A549 (cell line): ENCODE results near the gene CHML. TPM values are rescaled to one million over a fixed set of nuclear protein-coding genes. Genes with fewer than 3 reads are reported as not detected.

ENCODE experiments used
- ATAC-seq, 2 experiments: fragments of 200-7000 bp in 1 of 2; fragments of >200 bp in 1 of 2; cut with Nextera tagmentation in 1 of 2; cut with Tn5 transposase in 1 of 2; 3 replicates each; pipeline versions ENCODE4 v1.8.0 to v1.9.1; 2018 to 2020; ENCODE audit warnings: mild to moderate bottlenecking in 1 of 2, moderate library complexity in 1 of 2
- CTCF ChIA-PET: fragments of 300-600 bp; sonication (Branson Sonifier 250); formaldehyde crosslinking; extraction: SDS; loops from one replicate; lab custom pipeline; 2021; ENCODE audit warnings: antibody characterized with exemption, inconsistent platforms; lab: Yijun Ruan, JAX
- POLR2A ChIA-PET: fragments of 350-600 bp; formaldehyde crosslinking; extraction: SDS; loops from one replicate; lab custom pipeline; 2021; ENCODE audit warnings: antibody characterized with exemption, inconsistent platforms; lab: Yijun Ruan, JAX
- DNase-seq, 2 experiments: peaks; one replicate each; pipeline versions ENCODE4 v3.0.0 to v3.0.0-alpha.2; 2011 to 2016; ENCODE audit warnings: low read depth in 1 of 2, low spot score in 1 of 2
- FAIRE-seq: peaks from 2 replicates; lab custom pipeline; 2011; peaks lifted over from hg19 to GRCh38; lab: Jason Lieb, UNC
- H3K27ac ChIP-seq, 2 experiments: fragments of >200 bp; sonication (Bioruptor Twin); formaldehyde crosslinking; 3 replicates each; pipeline ENCODE4 v1.5.1; 2016 to 2017
- H3K4me1 ChIP-seq: fragments of >200 bp; sonication (Bioruptor Twin); formaldehyde crosslinking; 3 replicates; pipeline ENCODE4 v1.6.1; 2016
- H3K4me2 ChIP-seq: fragments of >200 bp; sonication (Bioruptor Twin); formaldehyde crosslinking; 3 replicates; pipeline ENCODE4 v1.6.1; 2016
- H3K4me3 ChIP-seq: fragments of >200 bp; sonication (Bioruptor Twin); formaldehyde crosslinking; 3 replicates; pipeline ENCODE4 v1.5.1; 2016
- H3K9me3 ChIP-seq: fragments of >200 bp; sonication (Bioruptor Twin); formaldehyde crosslinking; 3 replicates; pipeline ENCODE4 v1.6.1; 2016
- ATOH8 ChIP-seq: fragments of 250-450 bp; sonication (Bioruptor Pico); IDR thresholded peaks from 2 replicates; pipeline ENCODE4 v1.5.0; 2020; ENCODE audit warnings: low read depth, mild to moderate bottlenecking, moderate library complexity
- CBX2 ChIP-seq: fragments of 200-600 bp; sonication (generic); IDR thresholded peaks from 2 replicates; pipeline ENCODE4 v1.6.1; 2016; ENCODE audit warnings: low read depth, mild to moderate bottlenecking, borderline replicate concordance
- CEBPB ChIP-seq, 2 experiments: fragments of >200 bp in 1 of 2; sonication (Bioruptor Twin) in 1 of 2; formaldehyde crosslinking in 1 of 2; IDR thresholded peaks; 2 replicates each; pipeline ENCODE4 v1.6.1; 2012 to 2016
- CHD2 ChIP-seq: fragments of 150-350 bp; IDR thresholded peaks from 2 replicates; pipeline ENCODE4 v1.6.1; 2014; ENCODE audit warnings: low read length; ENCODE audit not compliant: partially characterized antibody
- CHD4 ChIP-seq: fragments of 200-600 bp; sonication (generic); IDR thresholded peaks from 2 replicates; pipeline ENCODE4 v1.6.1; 2016; ENCODE audit warnings: antibody characterized with exemption, mild to moderate bottlenecking, borderline replicate concordance
- CTCF ChIP-seq: fragments of >200 bp; sonication (Bioruptor Twin); formaldehyde crosslinking; IDR thresholded peaks from 3 replicates; pipeline ENCODE4 v1.5.1; 2016
- EHMT2 ChIP-seq: fragments of 200-600 bp; sonication (generic); IDR thresholded peaks from 2 replicates; pipeline ENCODE4 v1.6.1; 2016; ENCODE audit warnings: antibody characterized with exemption, low read depth, mild to moderate bottlenecking, moderate library complexity
- EP300 ChIP-seq, 2 experiments: fragments of >200 bp; sonication (Bioruptor Twin); formaldehyde crosslinking; IDR thresholded peaks; 2 replicates in 1 of 2; 3 replicates in 1 of 2; pipeline ENCODE4 v1.6.1; 2016 to 2017
- FOSL2 ChIP-seq, 2 experiments: fragments of 450-650 bp in 1 of 2; fragments of >200 bp in 1 of 2; sonication (Bioruptor Twin) in 1 of 2; formaldehyde crosslinking; IDR thresholded peaks; 2 replicates each; pipeline versions ENCODE4 v1.5.0 to v1.6.1; 2016 to 2020; ENCODE audit warnings: mild to moderate bottlenecking in 1 of 2, moderate library complexity in 1 of 2
- HDAC2 ChIP-seq: fragments of 200-600 bp; sonication (generic); IDR thresholded peaks from 2 replicates; pipeline ENCODE4 v1.6.1; 2016
- HEYL ChIP-seq: fragments of 250-450 bp; sonication (Bioruptor Pico); IDR thresholded peaks from 2 replicates; pipeline ENCODE4 v1.8.0; 2021; ENCODE audit warnings: mild to moderate bottlenecking, moderate library complexity
- HMGXB4 ChIP-seq: fragments of 250-450 bp; sonication (Bioruptor Pico); IDR thresholded peaks from 2 replicates; pipeline ENCODE4 v1.5.0; 2021; ENCODE audit warnings: mild to moderate bottlenecking, moderate library complexity, borderline replicate concordance
- HOXB13 ChIP-seq: fragments of 250-450 bp; sonication (Bioruptor Pico); IDR thresholded peaks from 2 replicates; pipeline ENCODE4 v1.5.0; 2020; ENCODE audit warnings: low read depth, mild to moderate bottlenecking, moderate library complexity
- JUN ChIP-seq, 2 experiments: fragments of >200 bp; sonication (Bioruptor Twin); formaldehyde crosslinking; IDR thresholded peaks; 2 replicates in 1 of 2; 3 replicates in 1 of 2; pipeline ENCODE4 v1.6.1; 2016 to 2017
- JUNB ChIP-seq: fragments of >200 bp; sonication (Bioruptor Twin); formaldehyde crosslinking; IDR thresholded peaks from 2 replicates; pipeline ENCODE4 v1.6.1; 2016
- MAFK ChIP-seq: fragments of 450-650 bp; IDR thresholded peaks from 2 replicates; pipeline ENCODE4 v1.6.1; 2014; ENCODE audit not compliant: partially characterized antibody
- MAX ChIP-seq: IDR thresholded peaks from 2 replicates; pipeline ENCODE4 v1.6.1; 2012
- MYC ChIP-seq: IDR thresholded peaks from 2 replicates; pipeline ENCODE4 v1.6.1; 2012; ENCODE audit warnings: mild to moderate bottlenecking, inconsistent platforms, low read length, improper control_type of control experiment, borderline replicate concordance
- NPAS2 ChIP-seq: fragments of 250-450 bp; sonication (Bioruptor Pico); IDR thresholded peaks from 2 replicates; pipeline ENCODE4 v1.8.0; 2022; ENCODE audit warnings: mild to moderate bottlenecking, moderate library complexity, borderline replicate concordance
- RARB ChIP-seq: fragments of 250-450 bp; sonication (Bioruptor Pico); IDR thresholded peaks from 2 replicates; pipeline ENCODE4 v1.8.0; 2021; ENCODE audit warnings: mild to moderate bottlenecking, moderate library complexity
- RCOR1 ChIP-seq: fragments of 150-350 bp; IDR thresholded peaks from 2 replicates; pipeline ENCODE4 v1.6.1; 2014; ENCODE audit warnings: antibody characterized with exemption, low read length, low read depth
- REST ChIP-seq: fragments of 200-600 bp; sonication (generic); IDR thresholded peaks from 2 replicates; pipeline ENCODE4 v1.6.1; 2016; ENCODE audit warnings: antibody characterized with exemption, mild to moderate bottlenecking, moderate library complexity
- USF2 ChIP-seq: fragments of 450-650 bp; IDR thresholded peaks from 2 replicates; pipeline ENCODE4 v1.6.1; 2014; ENCODE audit warnings: antibody characterized with exemption
- ZSCAN20 ChIP-seq: fragments of 250-450 bp; sonication (Bioruptor Pico); IDR thresholded peaks from 2 replicates; pipeline ENCODE4 v1.8.0; 2022; ENCODE audit warnings: mild to moderate bottlenecking, moderate library complexity
- WGBS: methylation state at CpG from one replicate; pipeline ENCODE4 v1.1.6; 2017; ENCODE audit errors: missing lambda C conversion rate; 5-methylcytosine and 5-hydroxymethylcytosine counted together
- polyA plus RNA-seq, 4 experiments: library from polyadenylated mRNA; depleted of rRNA in 3 of 4; stranded (reverse); fragments of >200 nt; fragmentation: RNase III in 1 of 4; extraction: RNeasy Plus Mini Kit Qiagen cat#74134 plus additional on column Dnase treatment in 1 of 4; gene quantifications; 2 replicates in 3 of 4; 3 replicates in 1 of 4; pipeline ENCODE4 v1.2.3, GENCODE V29; 2011 to 2017

CHML gene
- polyA plus RNA-seq, 2 of the 4 experiments (the other 2 are of a cell fraction) = 8.8 to 15.2 TPM

GRCh38 chr1:241614144-241614543, 26.0 kb downstream of the CHML start (continued):
- TF ChIP-seq HMGXB4 = no peak

GRCh38 chr1:241612533-241613477, 27.4 kb downstream of the CHML start:
- peak overlapping the region; percentile 89 to 90 for H3K27ac ChIP-seq
- H3K4me1 ChIP-seq = peaks cover 95% of the 10 kb centered on the region
- DNase-seq = peak in 1 of 2 experiments; percentile 78
- 44% methylated on average over 9 of the region's 9 CpGs for WGBS
- H3K9me3 ChIP-seq = no peaks in the 10 kb centered on the region
- H3K4me3 ChIP-seq = no peak overlapping the region
- TF ChIP-seq MAFK (peak; percentile 63), MYC (0 out of 2 replicates have a peak, but pooled peaks have one; percentile 30), RCOR1 (no peak), NPAS2 (CRISPR knock-in tag) (no peak), HEYL (CRISPR knock-in tag) (peak; percentile 22; the same call in 1 of the 2 replicates), RARB (no peak), CBX2 (no peak), HDAC2 (peak; percentile 60; the same call in 1 of the 2 replicates), JUN (IDR thresholded peaks at IDR 0.05) (peak in 1 of 2 experiments; percentile 38; a peak in 2 of 5 replicates), REST (0 out of 2 replicates have a peak, but pooled peaks have one; percentile 19), FOSL2 (IDR thresholded peaks at IDR 0.05) (peak; percentile 80), FOSL2 (CRISPR knock-in tag; IDR thresholded peaks at IDR 0.05) (peak; percentile 91), EHMT2 (no peak), ATOH8 (CRISPR knock-in tag) (no peak), EP300 (IDR thresholded peaks at IDR 0.05) (peak; percentile 42 to 58; a peak in 2 of 5 replicates), CTCF (no peak), ZSCAN20 (CRISPR knock-in tag) (0 out of 2 replicates have a peak, but pooled peaks have one; percentile 26), CHD2 (peak; percentile 57), CEBPB (IDR thresholded peaks at IDR 0.05) (peak; percentile 72 to 77), JUNB (peak; percentile 77), USF2 (no peak), MAX (peak; percentile 22; the same call in 1 of the 2 replicates), CHD4 (0 out of 2 replicates have a peak, but pooled peaks have one; percentile 70), HOXB13 (CRISPR knock-in tag) (no peak)
- no peak for ATAC-seq
- ChIA-PET CTCF (interaction anchor here (0.6 to 10.4 kb wide), 18 partner anchors 8 to 640 kb away, joined by 3 to 120 read pairs (median 8); partner anchors contain the start of genes EXO1 and FH), POLR2A (interaction anchor here (1.7 kb wide), 1 partner anchor 28 kb away, joined by 7 read pairs; the partner anchor contains the start of genes CHML and OPN3)
- peak overlapping the region; percentile 68 for H3K4me2 ChIP-seq
- FAIRE-seq = no peak
